HG02759 (cell line): Measurements from ENCODE around the gene PLEKHA3.

Experiments used
- ATAC-seq: cut with Tn5 transposase; IDR thresholded peaks from one replicate; pipeline ENCODE4 v1.9.1; 2021; ENCODE audit warnings: mild to moderate bottlenecking, moderate library complexity; ENCODE audit not compliant: unreplicated experiment

PLEKHA3 gene

DNA sequence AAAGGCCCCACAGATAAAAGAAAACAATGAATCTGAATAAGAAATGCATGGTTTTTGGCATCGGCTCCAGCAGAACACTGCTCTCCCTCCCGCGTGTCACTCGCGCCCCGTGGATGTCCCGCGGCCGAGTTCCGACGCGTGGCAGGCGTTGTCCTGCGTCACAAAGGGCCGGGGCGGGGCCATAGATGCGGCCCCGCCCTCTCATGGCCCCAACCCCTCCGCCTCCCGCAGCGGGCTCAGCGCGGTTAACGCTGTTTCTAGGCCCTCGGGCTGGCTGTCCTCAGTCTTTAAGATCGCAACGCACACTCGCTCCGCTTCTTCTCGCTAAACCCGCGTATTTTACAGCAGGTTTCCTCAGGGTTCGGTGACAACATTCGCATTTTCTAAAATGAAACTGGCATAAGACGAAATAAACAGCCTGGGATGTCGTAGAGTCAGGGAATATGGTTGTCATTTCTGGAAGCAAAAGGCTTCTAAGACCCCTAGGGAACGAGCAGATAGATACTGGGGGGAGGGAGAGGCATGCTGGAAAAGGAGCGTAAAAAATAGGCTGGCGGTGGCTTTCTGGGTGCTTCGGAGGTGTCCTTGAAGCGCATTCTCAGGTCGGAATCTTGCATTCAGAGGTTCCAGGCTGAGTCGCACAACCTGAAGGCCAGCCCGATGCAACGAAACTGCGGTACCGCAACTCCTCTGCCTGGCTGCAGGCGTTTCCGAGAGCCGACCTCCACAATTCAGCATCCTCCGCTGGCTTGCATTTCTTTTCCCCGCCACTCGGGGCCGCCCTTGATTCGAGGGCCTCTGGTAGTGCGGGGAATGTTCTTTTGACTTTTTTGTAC, 1.6 kb upstream of the PLEKHA3 start, which contains the start of gene FKBP7:
Gene FKBP7, minus strand, starts transcription at position 162 of the 836 bp plus-strand sequence. Its CDS starts 101 bp downstream, at position 61.
- ATAC-seq, result peak; percentile 54

GRCh38 chr2:178479275-178479616, 1.0 kb upstream of the PLEKHA3 start:
- ATAC-seq, result no peak

GRCh38 chr2:178479758-178480226, 465 bp upstream of the PLEKHA3 start:
- ATAC-seq, result no peak

GRCh38 chr2:178482437-178482836, 2.2 kb downstream of the PLEKHA3 start:
- peak; percentile 22 for ATAC-seq

GRCh38 chr2:178484245-178485041, 4.2 kb downstream of the PLEKHA3 start:
- no peak for ATAC-seq

- ATAC-seq, result no peak
Measured at GRCh38 chr2:178485356-178485755, 5.1 kb downstream of the PLEKHA3 start.

DNA sequence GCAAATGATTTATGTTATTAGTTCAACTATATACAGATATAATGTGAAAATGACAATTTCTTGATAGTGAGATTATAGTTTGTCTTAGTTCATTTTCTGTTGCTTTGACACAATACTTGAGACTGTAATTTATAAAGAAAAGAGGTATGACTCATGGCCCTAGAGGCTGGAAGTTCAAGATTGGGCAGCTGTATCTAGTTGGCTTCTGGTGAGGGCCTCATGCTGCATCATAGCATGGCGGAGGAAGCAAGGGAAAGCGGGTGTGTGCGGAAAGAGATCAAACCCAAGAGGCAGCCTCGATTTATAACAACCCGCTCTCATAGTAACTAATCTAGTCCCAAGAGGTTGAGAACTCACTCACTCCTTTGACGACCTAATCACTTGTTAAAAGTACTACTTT, 11.4 kb downstream of the PLEKHA3 start:
- ATAC-seq, result no peak

DNA sequence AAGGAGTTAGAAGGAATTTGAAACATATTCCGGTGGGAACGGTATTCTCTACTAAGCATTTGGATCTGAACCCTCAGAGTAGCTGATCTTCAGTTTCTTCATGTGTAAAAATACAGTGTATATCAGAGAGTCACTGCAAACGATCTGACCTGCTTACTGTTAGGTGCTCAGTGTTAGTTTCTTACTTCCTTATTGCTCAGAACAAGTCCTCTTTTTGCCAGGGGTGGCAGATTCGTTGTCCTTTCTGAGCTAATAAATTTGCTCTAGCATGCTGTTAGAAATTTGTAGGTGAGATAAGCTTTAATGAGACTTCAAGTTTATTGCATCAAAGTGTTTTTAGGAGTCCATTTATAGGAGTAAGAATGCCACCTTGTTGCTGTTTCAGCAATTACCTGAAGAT, 15.8 kb downstream of the PLEKHA3 start:
- ATAC-seq, result no peak

DNA sequence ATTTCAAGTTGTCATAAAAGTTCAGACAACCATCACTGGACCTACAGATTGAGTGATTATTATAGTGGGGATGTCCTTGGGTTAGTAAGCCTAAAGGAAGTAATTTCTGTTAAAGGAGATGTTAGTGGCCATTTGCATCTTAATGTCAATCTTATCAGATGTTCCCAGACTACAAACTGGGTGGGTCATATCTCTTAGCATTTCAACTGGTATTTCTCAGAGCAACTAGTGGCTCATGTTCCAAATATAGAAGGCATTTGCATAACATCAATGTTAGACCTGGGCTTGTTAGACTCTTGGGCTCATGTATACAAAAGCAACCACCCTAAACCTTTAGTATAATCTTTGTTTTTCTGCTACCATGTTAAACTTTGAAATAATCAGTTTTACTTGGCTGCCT, 17.9 kb downstream of the PLEKHA3 start:
- peak; percentile 65 for ATAC-seq

- no peak for ATAC-seq
Measured at GRCh38 chr2:178499640-178500039, 19.4 kb downstream of the PLEKHA3 start.

DNA sequence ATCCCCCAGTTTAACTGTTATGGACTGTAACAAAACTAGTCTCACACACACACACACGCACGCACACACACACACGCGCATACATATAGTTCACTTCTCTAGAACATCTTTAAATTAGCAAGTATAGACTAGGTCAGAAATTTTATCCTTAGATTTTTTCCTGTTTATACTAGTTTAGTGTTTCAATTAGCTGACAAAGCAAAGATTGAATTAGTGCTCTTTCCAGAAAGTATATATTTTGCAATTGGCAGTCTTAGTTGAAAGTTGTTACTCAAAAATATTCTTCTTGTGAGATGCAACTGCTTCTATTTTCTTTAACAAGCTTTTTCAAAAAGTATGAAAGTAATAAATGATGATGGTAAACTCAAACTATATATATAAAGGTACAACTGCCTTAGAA, 22.5 kb downstream of the PLEKHA3 start:
- no peak for ATAC-seq

- ATAC-seq, result no peak
Measured at GRCh38 chr2:178506101-178506500, 25.8 kb downstream of the PLEKHA3 start.

- no peak for ATAC-seq
Measured at GRCh38 chr2:178506524-178506923, 26.3 kb downstream of the PLEKHA3 start.

- ATAC-seq, result no peak
Measured at GRCh38 chr2:178506949-178507348, 26.7 kb downstream of the PLEKHA3 start.

DNA sequence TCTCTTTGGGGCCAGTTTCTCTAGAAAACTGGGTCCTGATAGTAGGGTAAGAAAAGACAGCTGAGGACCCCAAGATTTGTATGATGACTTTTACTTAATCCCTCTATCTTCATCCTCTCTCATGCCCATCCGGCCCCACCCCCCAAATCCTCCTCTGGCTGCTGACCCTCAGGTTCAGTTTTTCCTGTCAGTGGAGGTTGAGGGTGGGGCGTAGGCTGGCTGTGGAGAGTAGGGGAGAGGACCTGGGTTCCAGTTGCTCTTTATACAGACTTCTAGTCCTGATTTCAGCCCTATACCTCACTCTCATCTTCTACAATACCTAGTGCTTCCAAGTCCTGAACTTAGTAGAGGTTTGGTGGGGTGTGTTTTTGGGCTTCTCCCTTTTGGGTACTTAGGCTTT, 28.4 kb downstream of the PLEKHA3 start:
- ATAC-seq, result no peak

DNA sequence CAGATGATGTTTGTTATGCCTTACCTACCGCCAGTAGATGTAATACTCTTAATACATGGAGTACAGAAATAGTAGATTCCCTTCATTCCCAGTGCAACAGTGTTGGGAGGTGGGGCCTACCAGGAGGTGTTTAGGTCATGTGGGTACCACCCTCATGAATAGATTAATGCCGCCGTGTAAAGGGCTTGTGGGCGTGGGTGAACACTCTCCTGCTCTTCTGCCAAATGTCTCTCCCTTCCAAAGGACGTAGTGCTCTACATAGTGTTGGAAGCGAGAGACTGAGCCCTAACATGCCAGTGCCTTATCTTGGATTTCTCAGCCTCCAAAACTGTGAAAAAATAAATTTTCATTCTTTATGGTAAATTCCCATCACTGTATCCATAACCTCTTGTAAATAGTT, 30.1 kb downstream of the PLEKHA3 start:
- no peak for ATAC-seq

GRCh38 chr2:178512484-178512883, 32.2 kb downstream of the PLEKHA3 start:
- no peak for ATAC-seq

GRCh38 chr2:178513876-178514275, 33.6 kb downstream of the PLEKHA3 start:
- ATAC-seq, result no peak

DNA sequence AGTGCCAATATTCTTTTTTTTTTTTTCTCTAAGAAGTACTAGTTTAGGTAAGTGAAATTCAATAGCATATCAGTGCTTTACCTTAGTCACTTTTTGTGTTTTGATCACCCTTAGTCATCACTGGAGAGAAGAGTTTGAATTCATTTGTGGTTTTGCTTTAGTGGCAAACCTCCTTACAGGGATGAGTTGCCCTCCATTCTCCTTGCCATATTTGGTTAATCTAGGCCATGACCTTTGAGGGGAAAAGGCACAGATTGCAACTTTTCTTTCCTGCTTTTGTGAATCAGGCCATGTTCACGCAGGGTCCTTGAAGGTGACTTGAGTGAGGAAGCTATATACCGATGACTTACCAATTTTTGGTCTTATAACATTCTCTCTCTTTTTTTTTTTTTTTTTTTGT, 34.4 kb downstream of the PLEKHA3 start:
- peak; percentile 63 for ATAC-seq

DNA sequence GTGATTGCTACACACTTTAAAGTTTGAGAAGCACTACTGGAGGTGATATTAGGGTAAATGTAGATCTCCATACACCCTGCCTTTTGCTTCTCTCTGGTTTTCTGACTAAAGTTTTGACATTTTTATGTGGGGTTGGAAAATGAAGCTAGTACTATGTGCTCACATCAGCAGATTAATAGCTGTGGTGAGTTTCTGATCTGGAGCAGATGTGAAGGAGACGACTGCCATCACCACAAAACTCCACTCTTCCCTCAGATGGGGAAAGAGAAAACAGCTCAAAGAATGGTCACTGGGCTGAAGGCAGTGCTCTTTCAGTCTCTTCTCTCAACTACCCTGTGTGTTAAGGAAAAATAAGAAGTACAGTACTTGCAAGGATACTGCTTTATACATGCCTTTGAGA, 37.2 kb downstream of the PLEKHA3 start:
- no peak for ATAC-seq

DNA sequence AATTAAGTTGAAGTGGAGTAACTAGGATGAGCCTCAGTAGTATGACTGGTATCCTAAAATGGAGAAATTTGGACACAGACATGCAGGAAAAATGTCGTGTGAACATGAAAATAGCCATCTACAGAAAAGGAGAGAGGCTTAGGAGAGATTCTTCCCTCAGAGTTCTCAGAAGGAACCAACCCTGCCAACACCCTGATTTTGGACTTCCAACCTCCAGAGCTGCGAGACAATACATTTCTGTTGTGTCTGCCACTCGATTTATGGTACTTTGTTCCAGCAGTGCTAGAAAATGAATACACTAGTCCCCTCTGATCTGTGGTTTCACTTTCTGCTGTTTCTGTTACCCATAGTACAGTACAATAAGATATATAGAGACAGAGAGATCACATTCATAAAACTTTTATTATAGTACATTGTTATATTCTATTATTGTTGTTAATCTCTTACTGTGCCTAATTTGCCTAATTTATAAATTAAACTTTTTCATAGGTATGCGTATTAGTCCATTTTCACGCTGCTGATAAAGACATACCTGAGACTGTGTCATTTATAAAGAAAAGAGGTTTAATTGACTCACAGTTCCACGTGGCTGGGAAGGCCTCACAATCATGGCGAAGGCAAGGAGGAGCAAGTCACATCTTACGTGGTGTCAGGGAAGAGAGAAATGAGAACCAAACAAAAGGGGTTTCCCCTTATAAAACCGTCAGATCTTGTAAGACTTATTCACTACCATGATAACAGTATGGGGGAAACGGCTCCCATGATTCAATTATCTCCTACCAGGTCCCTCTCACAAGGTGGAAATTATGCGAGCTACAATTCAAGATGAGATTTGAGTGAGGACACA, 41.3 kb downstream of the PLEKHA3 start:
- ATAC-seq, result no peak
